H1 (cell line): ENCODE measurements around the gene KIAA0040. TPM values are rescaled to one million over a fixed set of nuclear protein-coding genes. Genes with fewer than 3 reads are reported as not detected.

Experiments
- CTCF ChIA-PET: fragments of 300-600 bp; sonication (Branson Sonifier 250); formaldehyde crosslinking; loops from one replicate; lab custom pipeline; 2021; ENCODE audit not compliant: partially characterized antibody; lab: Charles Lee
- POLR2A ChIA-PET: fragments of 300-600 bp; sonication (Branson Sonifier 250); formaldehyde crosslinking; loops from one replicate; lab custom pipeline; 2021; ENCODE audit warnings: inconsistent platforms; ENCODE audit not compliant: partially characterized antibody; lab: Charles Lee
- DNase-seq, 2 experiments: peaks; one replicate each; pipeline versions ENCODE4 v3.0.0 to v3.0.0-alpha.2; 2010 to 2022; ENCODE audit warnings: low spot score in 2 of 2, low read depth in 1 of 2, mixed read lengths in 1 of 2
- FAIRE-seq: peaks from 2 replicates; lab custom pipeline; 2011; peaks lifted over from hg19 to GRCh38; lab: Jason Lieb, UNC
- H2AFZ ChIP-seq: 2 replicates; pipeline ENCODE4 v1.8.1; 2012; ENCODE audit warnings: low read length, inconsistent platforms
- H2AK5ac ChIP-seq: 2 replicates; pipeline ENCODE4 v1.6.1; 2013; ENCODE audit warnings: low read depth, low read length
- H2BK120ac ChIP-seq: replicated peaks from 2 replicates; pipeline ENCODE3; 2013; ENCODE audit warnings: low read depth, low read length, inconsistent platforms
- H2BK12ac ChIP-seq: 2 replicates; pipeline ENCODE4 v1.6.1; 2013; ENCODE audit warnings: low read depth, low read length
- H2BK15ac ChIP-seq: 2 replicates; pipeline ENCODE4 v1.6.1; 2013; ENCODE audit warnings: low read length
- H2BK20ac ChIP-seq: 2 replicates; pipeline ENCODE4 v1.6.1; 2013; ENCODE audit warnings: low read length
- H2BK5ac ChIP-seq: 2 replicates; pipeline ENCODE4 v1.6.1; 2013; ENCODE audit warnings: low read depth, low read length
- H3K14ac ChIP-seq: 2 replicates; pipeline ENCODE4 v1.6.1; 2013; ENCODE audit warnings: inconsistent platforms; ENCODE audit not compliant: insufficient read length
- H3K18ac ChIP-seq: 2 replicates; pipeline ENCODE4 v1.6.1; 2013; ENCODE audit warnings: low read length; ENCODE audit errors: extremely low read depth
- H3K23ac ChIP-seq: 2 replicates; pipeline ENCODE4 v1.6.1; 2013; ENCODE audit warnings: inconsistent platforms; ENCODE audit not compliant: insufficient read length
- H3K23me2 ChIP-seq: 2 replicates; pipeline ENCODE4 v1.6.1; 2013; ENCODE audit warnings: low read depth, low read length
- H3K27ac ChIP-seq: 2 replicates; pipeline ENCODE4 v1.6.1; 2011; ENCODE audit warnings: low read depth, low read length, inconsistent platforms
- H3K27me3 ChIP-seq, 4 experiments: replicated peaks in 1 of 4; 1 replicate in 1 of 4; 2 replicates in 3 of 4; pipeline versions ENCODE4 v1.6.1 to v1.8.1; 2011 to 2013; ENCODE audit warnings: low read length in 3 of 4, mild to moderate bottlenecking in 3 of 4, inconsistent platforms in 2 of 4, mixed read lengths in 2 of 4, moderate library complexity in 1 of 4; ENCODE audit not compliant: control insufficient read depth in 3 of 4, insufficient read depth in 3 of 4; ENCODE audit errors: extremely low read depth in 1 of 4
- H3K36me3 ChIP-seq, 4 experiments: 2 replicates each; pipeline versions ENCODE4 v1.6.1 to v1.8.1; 2011 to 2013; ENCODE audit warnings: mild to moderate bottlenecking in 4 of 4, low read length in 3 of 4, moderate library complexity in 2 of 4, control low read depth in 1 of 4, inconsistent platforms in 1 of 4; ENCODE audit not compliant: insufficient read depth in 4 of 4, control insufficient read depth in 2 of 4
- H3K4ac ChIP-seq: replicated peaks from 2 replicates; pipeline ENCODE3; 2013; ENCODE audit warnings: low read length, low read depth, mixed read lengths, inconsistent platforms; ENCODE audit not compliant: insufficient read length
- H3K4me1 ChIP-seq, 4 experiments: replicated peaks in 1 of 4; 1 replicate in 1 of 4; 2 replicates in 3 of 4; pipeline versions ENCODE4 v1.6.1 to v1.8.1; 2011 to 2013; ENCODE audit warnings: low read length in 3 of 4, inconsistent platforms in 2 of 4, mixed read lengths in 1 of 4; ENCODE audit not compliant: insufficient read depth in 4 of 4, control insufficient read depth in 3 of 4
- H3K4me2 ChIP-seq, 2 experiments: 2 replicates each; pipeline versions ENCODE4 v1.6.1 to v1.8.1; 2011 to 2013; ENCODE audit warnings: low read depth in 2 of 2, low read length in 2 of 2, control low read depth in 1 of 2, inconsistent platforms in 1 of 2, mild to moderate bottlenecking in 1 of 2; ENCODE audit not compliant: insufficient read depth in 1 of 2
- H3K4me3 ChIP-seq, 4 experiments: fragments of 200-600, 300-600 bp in 1 of 4; sonication (generic), shearing (Covaris generic), sonication (Bioruptor Twin) in 1 of 4; 2 replicates each; pipeline versions ENCODE4 v1.5.1 to v1.8.1; 2011 to 2016; ENCODE audit warnings: low read length in 4 of 4, low read depth in 3 of 4, control low read depth in 2 of 4, inconsistent platforms in 2 of 4, mild to moderate bottlenecking in 2 of 4, mixed read lengths in 1 of 4, moderate library complexity in 1 of 4; ENCODE audit not compliant: insufficient read depth in 2 of 4; ENCODE audit errors: extremely low read depth in 1 of 4
- H3K56ac ChIP-seq: replicated peaks from 2 replicates; pipeline ENCODE3; 2013; ENCODE audit warnings: low read depth, mild to moderate bottlenecking, mixed read lengths, low read length, inconsistent platforms; ENCODE audit not compliant: insufficient read length
- H3K79me1 ChIP-seq: 2 replicates; pipeline ENCODE4 v1.6.1; 2013; ENCODE audit warnings: low read depth, low read length, control low read depth
- H3K79me2 ChIP-seq, 2 experiments: 2 replicates each; pipeline versions ENCODE4 v1.6.1 to v1.8.1; 2012 to 2013; ENCODE audit warnings: low read length in 2 of 2, mild to moderate bottlenecking in 2 of 2, inconsistent platforms in 1 of 2; ENCODE audit not compliant: insufficient read depth in 2 of 2, control insufficient read depth in 1 of 2
- H3K9ac ChIP-seq, 4 experiments: replicated peaks in 1 of 4; 1 replicate in 1 of 4; 2 replicates in 3 of 4; pipeline versions ENCODE4 v1.6.1 to v1.8.1; 2011 to 2013; ENCODE audit warnings: low read depth in 3 of 4, low read length in 3 of 4, control low read depth in 2 of 4, mild to moderate bottlenecking in 2 of 4, moderate library complexity in 2 of 4, inconsistent platforms in 1 of 4; ENCODE audit errors: extremely low read depth in 1 of 4
- H3K9me3 ChIP-seq, 2 experiments: 2 replicates each; pipeline versions ENCODE4 v1.6.1 to v1.8.1; 2012 to 2013; ENCODE audit warnings: mild to moderate bottlenecking in 2 of 2, moderate library complexity in 2 of 2, control low read depth in 1 of 2, inconsistent platforms in 1 of 2, low read depth in 1 of 2, low read length in 1 of 2, mixed read lengths in 1 of 2; ENCODE audit not compliant: insufficient read depth in 2 of 2
- H4K20me1 ChIP-seq, 2 experiments: replicated peaks in 1 of 2; 2 replicates each; pipeline versions ENCODE3 to v1.8.1; 2011 to 2013; ENCODE audit warnings: inconsistent platforms in 2 of 2, low read length in 2 of 2, mild to moderate bottlenecking in 1 of 2; ENCODE audit not compliant: insufficient read depth in 2 of 2, control insufficient read depth in 1 of 2
- H4K5ac ChIP-seq: 2 replicates; pipeline ENCODE4 v1.6.1; 2013; ENCODE audit warnings: low read length, low read depth, mixed read lengths, inconsistent platforms; ENCODE audit not compliant: insufficient read length
- H4K8ac ChIP-seq: 2 replicates; pipeline ENCODE4 v1.8.0; 2013; ENCODE audit warnings: mild to moderate bottlenecking, moderate library complexity, low read length, inconsistent platforms; ENCODE audit not compliant: insufficient read depth; ENCODE audit errors: extremely low read depth
- H4K91ac ChIP-seq: replicated peaks from 2 replicates; pipeline ENCODE3; 2013; ENCODE audit warnings: low read length, mixed read lengths, inconsistent platforms; ENCODE audit not compliant: insufficient read length
- ATF2 ChIP-seq: IDR thresholded peaks from 2 replicates; pipeline ENCODE4 v1.6.1; 2012; ENCODE audit warnings: low read length, inconsistent platforms
- CTCF ChIP-seq, 3 experiments: IDR thresholded peaks; 1 replicate in 2 of 3; 2 replicates in 1 of 3; pipeline versions ENCODE4 v1.5.1 to v1.6.1; 2011; ENCODE audit warnings: low read length in 3 of 3, mild to moderate bottlenecking in 3 of 3, inconsistent platforms in 2 of 3, low read depth in 1 of 3, moderate library complexity in 1 of 3; ENCODE audit not compliant: insufficient read depth in 1 of 3; ENCODE audit errors: control extremely low read depth in 1 of 3
- HDAC2 ChIP-seq, 2 experiments: fragments of 300-600 bp in 1 of 2; sonication (generic) in 1 of 2; IDR thresholded peaks; 2 replicates each; pipeline ENCODE4 v1.6.1; 2011 to 2012; ENCODE audit warnings: low read depth in 2 of 2, low read length in 2 of 2, mild to moderate bottlenecking in 2 of 2, moderate library complexity in 2 of 2, borderline replicate concordance in 1 of 2, inconsistent platforms in 1 of 2
- RFX5 ChIP-seq: IDR thresholded peaks from 2 replicates; pipeline ENCODE4 v1.6.1; 2011; ENCODE audit warnings: low read depth, low read length, improper control_type of control experiment, borderline replicate concordance
- SAP30 ChIP-seq: fragments of 300-600 bp; sonication (generic); IDR thresholded peaks from 2 replicates; pipeline ENCODE4 v1.7.1; 2012; ENCODE audit warnings: low read length, moderate library complexity, mild to moderate bottlenecking, inconsistent platforms; ENCODE audit not compliant: insufficient read depth, insufficient replicate concordance
- SIN3A ChIP-seq, 2 experiments: IDR thresholded peaks in 1 of 2; conservative IDR thresholded peaks in 1 of 2; 2 replicates each; pipeline ENCODE4 v1.6.1; 2011 to 2012; ENCODE audit warnings: low read length in 2 of 2, improper control_type of control experiment in 1 of 2, low read depth in 1 of 2, mild to moderate bottlenecking in 1 of 2
- SP1 ChIP-seq: IDR thresholded peaks from 2 replicates; pipeline ENCODE4 v1.6.1; 2011; ENCODE audit warnings: low read depth, low read length
- WGBS, 2 experiments: shearing (Covaris generic) in 1 of 2; methylation state at CpG; one replicate each; pipeline versions ENCODE4 v1.1.6 to v1.1.7; 2013 to 2015; ENCODE audit warnings: low lambda C conversion rate in 2 of 2, mixed read lengths in 2 of 2, inconsistent platforms in 1 of 2, low coverage in 1 of 2, missing lambda C conversion rate in 1 of 2; ENCODE audit not compliant: insufficient replicate concordance in 2 of 2, insufficient coverage in 1 of 2, insufficient read length in 1 of 2; ENCODE audit errors: extremely low coverage in 1 of 2, missing lambda C conversion rate in 1 of 2; 5-methylcytosine and 5-hydroxymethylcytosine counted together
- polyA plus RNA-seq, 7 experiments: library from polyadenylated mRNA; depleted of rRNA in 3 of 7; stranded (reverse) in 5 of 7; unstranded in 2 of 7; fragments of >200 nt in 5 of 7; fragments of 200-250 nt in 2 of 7; gene quantifications; 1 replicate in 5 of 7; 2 replicates in 1 of 7; 4 replicates in 1 of 7; pipeline versions ENCODE4 v1.2.1 to v1.2.3, GENCODE V29; 2011 to 2013; ENCODE audit warnings: missing spikeins in 2 of 7, mixed read lengths in 2 of 7
- total RNA-seq: library from RNA; stranded (reverse); fragmentation: NEBNext Ultra II Directional; extraction: Animal tissue kit (Norgen Biotek cat#: 25700); gene quantifications from 2 replicates; pipeline ENCODE4 v1.2.1, GENCODE V29; 2021
- TF ChIP-seq, protein P1 (sequence below): IDR thresholded peaks from 2 replicates; pipeline ENCODE4 v1.6.1; 2011; ENCODE audit warnings: low read depth, mild to moderate bottlenecking, low read length; ENCODE audit not compliant: insufficient read depth

KIAA0040 gene
- total and polyA plus RNA-seq, 2 of the 8 experiments (the other 6 are each of a cell fraction or from before 2014, with no cell fraction given): 11.0 to 14.1 TPM

DNA sequence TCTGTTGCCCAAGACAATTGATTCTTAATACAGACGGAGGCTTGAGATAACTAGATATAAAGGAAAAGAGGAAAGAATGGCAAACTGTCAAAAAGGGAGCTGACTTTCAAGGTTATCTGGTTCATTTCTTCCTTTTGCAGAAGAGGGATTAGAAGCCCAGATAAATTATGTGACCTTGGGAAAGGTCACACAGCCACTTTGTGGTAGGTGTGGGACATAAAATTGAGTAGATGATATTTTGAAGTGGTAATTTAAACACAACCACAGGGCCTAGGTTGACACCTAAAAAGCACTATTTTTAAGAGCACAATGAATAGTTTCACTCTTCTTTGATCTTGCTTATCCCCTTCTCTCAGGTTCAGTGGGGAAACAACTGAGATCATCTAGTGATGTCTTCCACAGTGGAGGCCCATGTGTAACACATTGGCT lies 16.9 kb upstream of the KIAA0040 start:
- no peaks in the 10 kb centered on the region for H4K20me1 ChIP-seq
- H3K9me3 ChIP-seq: no peaks in the 10 kb centered on the region
- H2AFZ ChIP-seq: no peak overlapping the region
- no peak for FAIRE-seq
- no peak overlapping the region for H3K4me2 ChIP-seq
- no peak overlapping the region for H2BK5ac ChIP-seq
- ChIA-PET POLR2A (no interaction called here), CTCF (interaction anchor here (0.9 to 2.8 kb wide), 7 partner anchors 13 to 109 kb away, joined by 3 to 10 read pairs (median 3); no protein-coding TSS in a partner anchor)
- no peak overlapping the region for H3K23ac ChIP-seq
- no peak for DNase-seq
- H3K79me1 ChIP-seq: no peaks in the 10 kb centered on the region
- no peak overlapping the region for H3K14ac ChIP-seq
- H2BK15ac ChIP-seq: no peak overlapping the region
- no peaks in the 10 kb centered on the region for H3K4me1 ChIP-seq
- H3K27me3 ChIP-seq: no peaks in the 10 kb centered on the region
- H4K91ac ChIP-seq: no peak overlapping the region
- no peak overlapping the region for H2BK12ac ChIP-seq
- H3K56ac ChIP-seq: no peak overlapping the region
- no peak overlapping the region for H2BK20ac ChIP-seq
- H2AK5ac ChIP-seq: no peak overlapping the region
- no peak overlapping the region for H3K27ac ChIP-seq
- no peak overlapping the region for H2BK120ac ChIP-seq
- H4K5ac ChIP-seq: no peak overlapping the region
- H3K9ac ChIP-seq: no peak overlapping the region
- H4K8ac ChIP-seq: no peak overlapping the region
- no peaks in the 10 kb centered on the region for H3K36me3 ChIP-seq
- no peak overlapping the region for H3K4ac ChIP-seq
- WGBS, 2 experiments: 85% methylated on average over 1 of the region's 1 CpG; no CpG with 5 or more reads in 1 of the 2 experiments
- H3K23me2 ChIP-seq: no peaks in the 10 kb centered on the region
- H3K4me3 ChIP-seq: no peak overlapping the region
- no peaks in the 10 kb centered on the region for H3K79me2 ChIP-seq
- H3K18ac ChIP-seq: no peak overlapping the region
- TF ChIP-seq HDAC2 (IDR thresholded peaks at IDR 0.05; ENCODE audit: borderline replicate concordance in 1 of 2, low read depth in 2 of 2, low read length in 2 of 2): no peak
- TF ChIP-seq ATF2: no peak
- TF ChIP-seq SIN3A (conservative IDR thresholded peaks at IDR 0.05 in 1 of 2, IDR thresholded peaks at IDR 0.05 in 1 of 2; ENCODE audit: low read depth in 1 of 2, low read length in 2 of 2): no peak
- TF ChIP-seq, protein P1, sequence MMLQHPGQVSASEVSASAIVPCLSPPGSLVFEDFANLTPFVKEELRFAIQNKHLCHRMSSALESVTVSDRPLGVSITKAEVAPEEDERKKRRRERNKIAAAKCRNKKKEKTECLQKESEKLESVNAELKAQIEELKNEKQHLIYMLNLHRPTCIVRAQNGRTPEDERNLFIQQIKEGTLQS: no peak
- TF ChIP-seq RFX5: no peak
- no peak for TF ChIP-seq CTCF (IDR thresholded peaks at IDR 0.05; ENCODE audit: control extremely low read depth in 1 of 3, insufficient read depth in 1 of 3, low read depth in 1 of 3, low read length in 3 of 3)
- TF ChIP-seq SP1: no peak
- TF ChIP-seq SAP30: no peak
